HG03196 (cell line): Measurements from ENCODE around the gene ROBO2.

Experiments used
- ATAC-seq: cut with Tn5 transposase; IDR thresholded peaks from one replicate; pipeline ENCODE4 v1.9.1; 2021; ENCODE audit not compliant: unreplicated experiment

Gene ROBO2

DNA sequence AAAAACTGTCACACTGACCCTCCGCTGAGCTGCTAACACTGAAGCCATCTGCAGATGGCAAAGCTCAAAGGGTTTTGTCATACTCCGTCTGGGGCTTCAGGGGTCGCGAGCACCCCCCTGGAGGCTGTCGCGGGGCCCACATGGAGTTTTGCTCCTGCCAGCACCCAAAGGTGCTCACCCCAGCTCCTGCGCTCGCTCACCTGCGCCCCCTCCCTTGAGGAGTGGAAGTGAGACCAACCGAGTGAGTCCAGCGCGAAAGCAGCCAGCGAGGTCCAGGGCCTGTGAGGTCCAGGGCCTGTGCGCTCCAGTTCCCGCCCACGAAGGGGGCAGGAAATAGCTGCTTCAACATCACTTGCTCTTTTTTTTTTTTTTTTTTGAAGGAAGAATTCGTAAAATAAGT lies 208.5 kb downstream of the ROBO2 start:
- ATAC-seq = no peak

DNA sequence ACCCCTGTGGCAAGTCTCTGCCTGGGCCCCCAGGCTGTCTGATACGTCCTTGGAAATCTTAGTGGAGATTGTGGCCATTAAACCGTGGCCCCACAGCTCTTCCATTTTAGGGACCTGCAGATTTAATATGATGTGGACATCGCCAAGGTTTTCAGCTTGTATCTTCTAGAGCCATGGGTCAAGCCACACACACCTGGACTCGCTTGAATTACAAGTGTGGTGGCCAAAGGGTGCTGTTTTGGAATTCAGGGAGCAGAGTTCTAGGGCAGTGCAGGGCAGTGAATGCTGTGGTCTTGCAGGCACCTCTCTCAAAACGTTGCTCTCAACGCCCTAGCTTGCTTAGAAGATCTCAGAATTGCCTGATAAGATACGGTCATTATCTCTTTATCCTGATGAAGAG lies 211.2 kb downstream of the ROBO2 start:
- ATAC-seq = no peak

DNA sequence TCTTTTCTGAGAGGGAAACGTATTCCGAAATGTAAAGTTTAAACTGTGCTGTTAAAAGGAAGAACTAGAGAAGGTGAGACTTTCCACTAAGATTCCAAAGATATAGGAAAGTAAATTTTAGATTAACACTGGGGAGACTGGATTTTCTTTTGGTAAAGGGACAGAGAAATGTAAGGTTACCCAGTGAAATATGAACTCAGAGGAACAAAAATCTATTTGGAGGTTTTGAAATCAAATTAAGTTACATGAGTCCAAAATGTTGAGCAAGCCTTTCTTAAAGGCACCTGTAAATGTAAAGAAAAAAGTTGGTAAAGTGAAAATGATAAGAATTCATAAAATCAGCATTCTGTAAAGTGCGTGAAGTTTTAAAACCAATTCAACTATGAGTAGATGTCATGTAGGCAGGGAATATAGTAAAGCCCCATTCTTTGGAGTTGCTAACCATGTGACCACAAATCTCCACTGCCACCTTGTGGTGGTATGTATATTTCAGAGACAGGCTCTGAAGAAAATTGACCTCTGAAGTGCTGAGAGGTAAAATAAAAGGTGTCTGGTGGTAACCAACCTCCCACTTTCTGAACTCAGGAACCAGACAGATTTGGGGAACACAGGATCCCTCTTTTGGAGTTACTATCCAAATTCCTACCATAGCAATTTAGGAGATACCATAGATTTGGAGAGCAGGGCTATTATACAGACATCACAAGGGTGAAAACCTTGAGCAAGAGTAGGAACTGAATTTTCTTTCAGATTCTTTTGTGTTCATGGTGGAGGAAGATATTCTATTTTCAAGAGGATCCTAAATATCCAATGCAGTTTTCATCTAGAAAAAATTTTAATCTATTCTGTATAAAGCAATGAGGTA lies 215.3 kb downstream of the ROBO2 start:
- ATAC-seq = peak; percentile 73

DNA sequence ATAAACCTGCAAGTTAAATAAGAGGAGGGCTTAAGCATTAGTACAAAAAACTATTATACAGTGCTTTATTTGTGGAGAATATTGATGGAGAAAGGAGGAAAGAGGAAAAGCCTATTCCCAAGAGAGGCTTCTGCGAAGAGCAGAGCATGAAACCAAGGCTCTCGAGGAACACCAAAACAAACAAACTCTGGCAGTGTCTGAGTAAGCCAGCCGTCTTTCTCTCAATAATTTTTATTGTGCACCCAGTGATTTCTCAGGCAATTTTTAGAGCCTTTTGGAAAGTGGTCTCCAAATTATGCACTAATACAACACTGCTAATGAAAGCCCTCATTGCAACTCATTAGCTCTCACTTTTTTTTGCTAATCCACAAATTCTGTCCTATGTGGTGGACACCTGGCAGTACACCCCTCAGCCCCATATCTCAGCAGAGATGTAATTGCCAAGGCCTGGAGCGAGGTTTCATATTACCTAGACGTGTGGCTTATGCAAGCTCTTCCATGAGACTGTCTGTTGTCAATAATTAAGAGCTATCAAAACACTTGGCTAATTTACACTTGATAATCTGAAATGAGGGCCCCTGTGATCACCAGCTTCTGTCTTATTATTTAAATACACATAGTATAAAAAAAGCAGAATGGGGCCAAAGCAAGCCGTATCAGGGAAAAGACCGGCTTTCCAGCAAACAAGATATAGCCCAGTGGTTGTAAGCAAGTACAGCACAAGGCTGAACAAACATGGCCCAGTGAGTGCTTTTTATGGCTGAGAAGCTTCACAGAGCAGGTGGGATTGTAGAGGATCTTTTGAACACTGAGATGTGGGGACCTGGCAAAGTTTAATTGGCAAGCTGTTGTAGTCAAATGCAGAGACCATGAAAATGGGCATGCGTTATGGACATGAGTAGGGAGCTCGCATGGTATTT lies 216.9 kb downstream of the ROBO2 start:
- ATAC-seq = no peak

DNA sequence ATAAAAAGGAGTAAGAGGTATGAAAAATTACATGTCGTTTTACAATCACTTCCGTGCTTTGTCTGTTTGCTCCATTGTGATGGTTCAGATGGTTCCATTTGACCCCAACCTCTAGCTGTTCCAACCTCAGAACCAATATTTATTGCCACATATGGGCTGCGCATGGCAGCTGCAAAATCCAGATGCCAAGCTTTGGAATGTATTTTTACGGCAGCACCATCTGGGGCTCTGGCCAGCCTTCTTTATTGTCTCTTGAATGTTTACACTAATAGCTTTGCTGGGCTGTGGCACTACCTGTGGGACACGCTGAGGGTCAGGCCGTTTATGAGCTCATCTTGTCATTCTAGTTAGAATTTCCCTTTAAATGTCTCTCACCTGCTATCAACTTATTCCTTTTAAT lies 219.8 kb downstream of the ROBO2 start:
- ATAC-seq = no peak

DNA sequence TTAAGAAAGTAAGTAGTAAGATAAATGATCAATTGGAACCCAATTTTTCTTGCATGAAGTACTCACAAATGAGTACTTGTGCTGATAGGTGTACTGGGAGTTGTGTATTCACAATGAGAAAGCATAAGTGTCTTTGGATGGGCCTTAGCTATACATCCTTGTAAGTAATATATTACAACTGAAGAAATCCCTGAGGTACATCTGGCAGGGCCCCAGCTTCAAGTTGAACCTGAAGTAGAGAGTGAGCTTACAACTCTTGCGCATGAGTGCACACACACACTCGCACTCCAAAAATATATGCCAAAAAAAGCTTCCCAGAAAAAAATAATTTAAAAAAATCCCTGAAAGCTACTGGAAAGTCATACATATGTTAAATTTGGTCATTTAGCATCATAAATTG lies 222.5 kb downstream of the ROBO2 start:
- ATAC-seq = no peak

DNA sequence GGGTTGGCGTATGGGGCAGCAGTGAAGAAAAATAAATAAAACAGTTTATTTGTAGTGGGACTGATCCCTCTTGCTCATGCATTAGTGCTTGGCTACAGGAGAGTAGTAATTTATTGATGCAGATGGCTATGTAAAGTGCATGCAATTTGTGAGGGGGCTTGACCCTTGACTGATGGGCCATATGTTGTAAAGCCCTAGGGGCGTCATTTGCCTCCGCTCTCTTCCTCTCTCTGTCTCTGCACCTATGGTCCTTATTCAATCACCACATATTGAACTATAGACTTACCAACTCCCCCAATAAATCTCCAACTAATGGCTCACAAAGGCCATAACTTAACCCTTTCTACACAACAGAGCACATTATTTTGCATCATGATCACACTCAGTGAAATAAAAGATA lies 227.7 kb downstream of the ROBO2 start:
- ATAC-seq = no peak

DNA sequence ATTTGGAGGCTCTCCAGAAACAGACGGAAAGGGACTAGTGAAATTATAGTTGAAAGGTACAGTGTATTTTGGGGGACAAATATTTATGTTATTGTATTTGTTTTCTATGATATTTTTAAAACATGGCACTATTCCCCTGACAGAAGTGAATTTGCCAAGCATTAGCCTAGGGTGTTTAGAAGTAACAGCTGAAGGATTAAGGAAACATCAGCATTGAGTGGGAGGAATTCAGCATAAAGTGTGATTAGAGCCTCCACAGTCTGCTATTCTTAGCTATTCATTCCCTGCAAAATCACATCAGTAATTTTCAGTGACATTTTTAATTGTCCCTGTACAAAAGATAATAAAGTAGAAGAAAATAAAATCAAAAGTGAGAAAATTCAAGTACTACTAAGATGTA lies 231.4 kb downstream of the ROBO2 start:
- no peak for ATAC-seq

DNA sequence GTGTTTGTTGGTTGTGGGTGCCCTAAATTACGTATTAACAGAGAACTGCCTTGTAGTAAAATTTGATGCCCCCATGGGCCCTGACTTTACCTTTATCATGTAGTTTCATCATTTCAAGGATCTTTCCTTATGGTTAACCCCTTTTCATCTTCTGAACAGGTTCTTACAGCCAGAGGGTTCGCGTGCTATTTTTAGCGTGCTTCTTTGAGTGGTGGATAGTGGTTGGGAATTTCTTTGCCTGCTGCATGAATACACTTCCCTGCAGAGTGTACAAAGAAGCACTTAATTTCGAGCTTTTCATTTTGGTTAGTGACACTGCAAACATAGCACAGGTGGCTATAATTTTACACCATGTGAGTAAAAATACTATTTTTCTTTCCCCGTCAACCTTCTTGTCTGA lies 231.8 kb downstream of the ROBO2 start:
- ATAC-seq = no peak

DNA sequence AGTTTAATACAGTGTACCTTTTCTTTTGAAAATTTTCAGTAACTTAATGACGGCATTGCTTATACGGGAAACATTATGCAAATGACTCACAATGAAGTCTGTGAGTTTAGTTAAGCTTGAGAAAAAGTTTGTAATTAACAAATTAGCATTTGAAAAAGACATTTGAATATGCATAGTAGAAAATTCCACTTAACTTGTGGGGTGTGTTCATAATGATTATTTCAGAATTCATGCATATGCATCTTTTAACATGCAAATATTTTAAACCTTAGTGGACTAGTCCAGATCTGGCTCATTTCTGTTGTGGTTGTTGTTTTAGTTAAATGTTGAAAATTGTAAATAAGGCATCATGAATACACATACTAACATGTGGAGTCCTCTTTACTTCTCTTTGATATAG lies 239.4 kb downstream of the ROBO2 start:
- no peak for ATAC-seq

DNA sequence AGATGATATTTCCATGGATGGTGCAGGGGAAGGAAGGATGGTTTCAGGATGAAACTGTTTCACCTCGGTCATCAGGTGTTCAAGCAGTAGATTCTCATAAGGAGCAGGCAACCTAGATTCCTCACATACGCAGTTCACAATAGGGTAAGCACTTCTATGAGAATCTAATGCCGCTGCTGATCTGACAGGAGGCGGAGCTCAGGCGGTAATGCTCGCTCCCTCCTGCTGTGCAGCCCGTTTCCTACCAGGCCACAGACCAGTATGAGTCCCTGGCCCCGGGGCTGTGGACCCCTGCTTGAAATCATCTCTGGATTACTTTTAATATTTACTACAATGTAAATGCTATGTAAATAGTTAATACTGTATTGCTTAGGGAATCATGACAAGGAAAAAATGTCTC lies 241.8 kb downstream of the ROBO2 start:
- no peak for ATAC-seq

DNA sequence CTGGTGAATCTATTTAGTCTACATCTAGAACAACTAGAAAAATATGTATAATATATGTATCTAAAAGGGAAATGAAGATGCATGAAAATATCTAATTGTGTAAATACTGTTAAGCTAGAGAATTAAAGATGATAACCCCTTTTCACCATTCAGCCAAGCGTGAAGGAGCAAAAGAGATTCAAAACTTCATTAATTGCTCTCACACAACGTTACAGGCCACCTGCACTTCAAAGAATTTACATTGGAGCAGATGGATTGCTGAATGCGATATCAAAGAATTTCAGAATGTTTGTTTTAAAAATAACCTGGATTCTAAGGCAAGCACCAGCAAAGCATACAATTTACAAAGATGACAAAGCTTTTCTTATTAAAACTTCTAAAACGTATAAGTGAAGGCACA lies 243.2 kb downstream of the ROBO2 start:
- ATAC-seq = no peak

DNA sequence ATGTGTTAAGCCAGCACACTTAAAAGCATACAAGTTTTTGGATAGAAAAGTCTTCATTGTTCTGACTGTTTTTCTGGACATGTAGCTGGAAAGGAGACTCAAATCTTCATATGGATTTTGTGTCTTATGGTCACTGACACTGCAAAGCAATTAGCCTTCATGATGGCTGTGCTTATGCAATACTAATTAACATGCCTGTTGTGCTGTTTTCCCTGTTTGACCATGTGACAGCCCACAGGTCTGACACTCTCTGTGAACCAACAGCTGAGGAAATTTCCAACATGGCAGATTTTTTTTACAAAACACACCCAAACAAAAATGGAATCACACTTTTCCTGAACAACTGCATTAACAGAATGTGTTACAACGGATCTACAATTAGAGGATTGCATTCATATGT lies 248.4 kb downstream of the ROBO2 start:
- ATAC-seq = no peak

DNA sequence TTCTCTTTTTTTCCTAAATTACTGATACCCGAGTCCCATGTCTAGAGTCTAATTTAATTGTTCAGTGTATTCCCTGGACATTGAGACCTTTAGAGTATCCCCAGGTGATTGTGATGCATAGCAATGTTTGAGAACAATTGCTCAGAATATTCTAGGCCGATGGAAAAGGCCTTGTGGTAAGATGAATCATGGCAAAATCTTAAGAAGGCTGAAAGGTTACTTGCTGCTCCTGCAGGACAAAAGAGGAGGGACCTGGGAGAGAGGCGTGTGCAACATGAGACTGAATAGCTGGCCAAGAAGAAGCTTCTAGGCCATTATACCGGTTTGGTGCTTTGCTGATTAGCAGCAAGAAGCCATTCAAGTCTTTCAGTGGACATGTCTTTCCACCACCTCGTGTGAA lies 256.6 kb downstream of the ROBO2 start:
- ATAC-seq = no peak

DNA sequence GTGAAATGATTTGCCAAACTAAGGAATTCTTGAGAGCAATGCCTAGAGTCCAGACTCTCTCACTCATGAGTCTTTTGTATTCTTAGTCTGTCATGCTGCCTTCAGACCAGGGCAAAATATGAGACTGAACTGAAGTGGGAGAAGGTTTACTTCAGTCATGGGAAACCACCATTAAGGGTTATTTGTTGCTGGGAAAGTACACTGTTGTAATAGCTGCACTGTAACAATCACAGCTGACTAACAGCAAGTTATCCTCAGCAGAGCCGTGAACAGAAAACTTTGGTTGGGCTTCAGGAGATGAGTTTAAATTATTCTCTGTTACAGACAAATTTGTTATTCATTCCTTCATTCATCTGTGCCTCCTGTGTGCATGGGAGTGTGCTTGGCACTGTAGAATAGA lies 258.5 kb downstream of the ROBO2 start:
- ATAC-seq = no peak

DNA sequence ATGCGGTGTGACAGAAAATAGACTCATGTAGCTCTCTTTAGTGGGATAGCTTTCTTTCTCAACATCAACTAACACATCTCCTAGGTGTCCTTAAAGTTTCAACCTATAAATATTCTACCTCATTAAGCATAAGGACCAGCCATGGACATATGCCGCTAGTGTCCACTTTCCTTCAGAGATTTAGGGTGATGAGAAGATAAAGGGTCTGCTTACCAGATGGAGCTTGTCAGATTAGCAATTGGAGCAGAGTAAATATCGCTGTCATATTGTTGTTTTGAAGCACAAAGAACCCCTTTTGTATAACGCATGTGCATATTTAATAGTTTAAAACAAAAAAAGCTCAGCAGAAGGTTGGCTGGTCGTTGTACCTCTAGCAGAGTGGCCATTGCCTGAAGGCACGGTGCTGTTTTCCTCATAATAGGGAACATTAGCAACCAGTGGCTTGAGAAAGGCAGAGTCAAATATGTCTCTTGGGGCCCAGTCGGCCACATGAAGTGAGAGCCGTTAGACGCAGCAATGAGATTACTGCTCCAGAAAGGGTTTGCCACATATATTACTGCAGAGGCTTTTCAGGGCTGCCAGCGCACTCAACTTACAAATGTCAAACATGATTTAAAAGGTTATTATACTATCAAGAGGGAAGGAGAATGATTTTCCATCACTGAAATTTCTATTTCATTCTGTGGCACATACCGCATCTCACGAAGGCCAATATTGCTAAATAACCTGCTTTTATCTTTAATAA lies 264.2 kb downstream of the ROBO2 start:
- ATAC-seq = no peak

DNA sequence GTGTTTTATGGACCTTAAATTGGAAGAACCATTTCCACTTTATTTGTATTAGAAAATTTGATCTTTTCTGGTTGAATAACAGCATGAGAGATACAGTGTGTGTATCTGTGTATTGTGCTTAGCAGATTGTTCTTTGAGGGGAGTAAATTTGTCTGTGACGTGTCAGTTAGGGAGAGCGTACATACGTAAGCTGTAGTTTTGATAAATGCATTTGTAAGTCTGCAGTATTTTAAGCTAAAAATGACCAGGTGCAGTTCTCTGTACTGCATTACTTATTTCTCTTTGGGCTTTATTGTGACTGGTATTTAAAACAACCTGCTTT lies 264.8 kb downstream of the ROBO2 start:
- ATAC-seq = no peak

DNA sequence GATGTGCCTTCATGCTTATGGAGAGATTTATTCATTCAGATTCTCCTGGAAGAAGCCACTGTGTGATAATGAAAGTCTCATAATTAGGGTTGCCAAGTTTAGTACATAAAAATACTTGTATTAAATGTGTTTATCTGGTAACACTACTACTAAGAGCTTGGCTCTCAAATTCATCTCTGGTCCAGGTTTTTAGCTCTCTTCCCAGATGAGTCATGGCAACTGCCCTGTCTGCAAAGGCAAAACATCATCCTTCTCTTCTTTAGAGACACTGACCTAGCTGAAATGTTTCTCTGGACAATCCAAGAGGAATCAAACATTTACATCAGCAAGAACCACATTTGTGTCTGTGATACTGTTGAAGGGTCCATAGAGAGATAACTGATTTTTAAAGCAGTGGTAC lies 269.6 kb downstream of the ROBO2 start:
- ATAC-seq = no peak

DNA sequence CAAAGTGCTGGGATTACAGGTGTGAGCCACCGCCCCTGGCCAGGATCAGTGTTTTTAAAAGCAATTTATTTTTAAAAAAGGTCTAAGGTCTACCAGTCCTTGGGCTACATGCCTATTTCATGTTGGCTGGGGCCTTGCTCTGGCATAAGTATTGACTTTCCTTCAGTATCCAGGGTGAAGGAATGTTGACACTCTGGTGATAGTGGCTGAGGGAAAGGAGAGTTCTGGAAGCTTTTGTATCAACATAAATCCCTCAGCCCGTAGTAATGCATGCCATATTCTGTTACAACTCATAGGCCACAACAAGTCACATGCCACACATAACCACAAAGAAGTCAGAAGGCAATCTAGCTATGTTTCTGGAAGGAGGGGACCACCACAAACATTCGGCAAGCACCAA lies 273.9 kb downstream of the ROBO2 start:
- ATAC-seq = no peak

DNA sequence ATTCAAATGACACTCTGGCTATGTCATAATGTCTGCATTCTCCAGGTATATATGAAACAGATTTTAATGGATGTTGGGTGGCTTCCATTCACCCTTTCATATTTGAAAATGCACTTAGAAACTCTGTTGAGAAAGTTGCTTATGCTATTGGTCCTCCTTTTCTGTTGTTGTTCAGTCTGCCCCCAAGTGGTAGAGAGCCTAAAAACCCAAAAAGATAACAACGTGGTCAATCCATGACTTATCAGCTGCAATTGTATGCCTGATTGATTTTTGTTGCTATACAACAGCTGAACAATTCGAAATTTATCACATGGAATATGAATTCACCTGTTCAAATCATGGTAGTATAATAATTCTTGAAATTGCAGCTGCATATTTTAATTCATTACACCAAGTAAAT lies 279.8 kb downstream of the ROBO2 start:
- ATAC-seq = no peak

DNA sequence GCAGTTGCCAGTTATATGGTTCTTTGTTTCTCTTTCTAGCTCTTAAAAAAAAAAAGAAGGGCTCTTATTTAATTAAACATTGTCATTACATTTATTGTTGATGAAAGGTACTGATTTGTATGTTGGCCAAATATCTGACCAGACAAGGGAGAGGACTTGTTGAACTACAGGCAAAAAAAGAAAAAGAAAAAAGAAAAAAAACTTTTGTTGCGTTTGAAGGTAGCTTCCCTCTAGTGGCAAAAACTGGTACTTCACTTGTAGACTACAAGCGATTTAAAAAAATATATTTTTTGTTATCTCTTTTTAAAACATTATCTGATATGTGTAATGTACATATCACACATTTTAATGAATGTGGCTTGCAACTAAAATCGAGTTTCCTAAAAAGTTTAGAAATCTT lies 280.6 kb downstream of the ROBO2 start:
- no peak for ATAC-seq

DNA sequence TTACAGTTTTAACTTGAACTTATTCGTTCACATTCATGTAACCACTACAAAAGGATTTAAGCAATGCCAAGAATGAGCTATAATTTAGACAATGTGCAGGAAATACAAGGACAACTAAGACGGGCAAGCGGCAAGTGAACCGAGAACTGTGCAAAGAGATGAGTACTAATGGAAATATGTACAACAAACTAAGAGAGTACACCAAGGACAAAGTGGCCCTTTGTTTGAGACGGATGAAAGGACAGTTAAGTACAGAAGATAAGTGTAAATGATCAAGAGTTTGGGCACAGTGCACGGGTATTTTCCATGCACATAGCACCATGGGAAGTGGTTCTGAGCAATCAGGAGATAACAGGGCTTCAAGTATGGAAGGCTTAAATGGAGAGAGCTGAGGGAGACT lies 281.7 kb downstream of the ROBO2 start:
- no peak for ATAC-seq
